Cerebellar nuclear complex (tissue), 1 donor: ENCODE results near the gene WDTC1.
A peak's percentile ranks its signal among the peaks of the same experiment; 100 is the strongest.

Source experiments
- DNase-seq, 2 experiments: peaks; one replicate each; lab custom pipeline; 2025; lab: John Stamatoyannopoulos, UW

Gene WDTC1

GRCh38 chr1:27356277-27356618 is 121.8 kb downstream of the WDTC1 start:
- DNase-seq, result no peak

GRCh38 chr1:27356619-27357280 is 122.3 kb downstream of the WDTC1 start:
- DNase-seq, result no peak

- peak in 1 of 2 experiments; percentile 23 for DNase-seq
Observed at GRCh38 chr1:27357281-27358037, 123.0 kb downstream of the WDTC1 start.
